K562 (cell line): ENCODE results near the gene CISD3. TPM values are rescaled to one million over a fixed set of nuclear protein-coding genes. Genes with fewer than 3 reads are reported as not detected.
A peak's percentile ranks its signal among the peaks of the same experiment; 100 is the strongest.

ENCODE experiments used
- BHLHE40 ChIP-seq: IDR thresholded peaks from 2 replicates; pipeline ENCODE4 v1.6.1; 2011; ENCODE audit warnings: low read length, improper control_type of control experiment
- BMI1 ChIP-seq: fragments of 150-350 bp; IDR thresholded peaks from 2 replicates; pipeline ENCODE4 v1.6.1; 2014; ENCODE audit warnings: low read length
- BRD4 ChIP-seq: fragments of 200-600 bp; sonication (generic); IDR thresholded peaks from 2 replicates; pipeline ENCODE4 v1.6.1; 2017; ENCODE audit warnings: inconsistent platforms
- BRD9 ChIP-seq: fragments of 450-650 bp; IDR thresholded peaks from 2 replicates; pipeline ENCODE4 v1.6.1; 2018; ENCODE audit warnings: low read depth; ENCODE audit not compliant: partially characterized antibody
- CBFA2T3 ChIP-seq: fragments of 450-650 bp; IDR thresholded peaks from 2 replicates; pipeline ENCODE4 v1.6.1; 2017
- CBX3 ChIP-seq, 2 experiments: IDR thresholded peaks; 1 replicate in 1 of 2; 2 replicates in 1 of 2; pipeline ENCODE4 v1.6.1; 2012; ENCODE audit warnings: inconsistent platforms in 2 of 2, low read length in 2 of 2, borderline replicate concordance in 1 of 2, control low read depth in 1 of 2
- CXXC5 ChIP-seq: fragments of 250-450 bp; sonication (Bioruptor Pico); IDR thresholded peaks from 2 replicates; pipeline ENCODE4 v1.8.0; 2022; ENCODE audit warnings: inconsistent platforms, mild to moderate bottlenecking, moderate library complexity
- GATA2 ChIP-seq: sonication (generic); formaldehyde crosslinking; IDR thresholded peaks from 2 replicates; pipeline ENCODE4 v1.4.0; 2020; ENCODE audit warnings: mild to moderate bottlenecking, missing genetic modification reagents
- HCFC1 ChIP-seq: IDR thresholded peaks from 2 replicates; pipeline ENCODE4 v1.6.1; 2012; ENCODE audit warnings: low read depth, low read length, improper control_type of control experiment
- HSF4 ChIP-seq: fragments of 250-450 bp; sonication (Bioruptor Pico); IDR thresholded peaks from 2 replicates; pipeline ENCODE4 v2.1.2; 2022; ENCODE audit warnings: mild to moderate bottlenecking, moderate library complexity, borderline replicate concordance
- JUNB ChIP-seq: fragments of 450-650 bp; formaldehyde crosslinking; conservative IDR thresholded peaks from 2 replicates; pipeline ENCODE4 v1.4.0; 2020; ENCODE audit warnings: mild to moderate bottlenecking
- KAT8 ChIP-seq: fragments of 450-650 bp; IDR thresholded peaks from 2 replicates; pipeline ENCODE4 v1.6.1; 2016; ENCODE audit warnings: low read depth, mild to moderate bottlenecking
- MNT ChIP-seq, 2 experiments: fragments of 450-650 bp; conservative IDR thresholded peaks; 2 replicates each; pipeline ENCODE4 v1.6.1; 2017; ENCODE audit warnings: mild to moderate bottlenecking in 2 of 2, moderate library complexity in 2 of 2
- MYNN ChIP-seq, 2 experiments: sonication (generic); formaldehyde crosslinking in 1 of 2; IDR thresholded peaks; 2 replicates each; pipeline versions ENCODE4 v1.5.0 to v1.6.1; 2016 to 2020; ENCODE audit warnings: antibody characterized with exemption in 1 of 2, missing genetic modification reagents in 1 of 2
- NCOA6 ChIP-seq: fragments of 450-650 bp; IDR thresholded peaks from 2 replicates; pipeline ENCODE4 v1.6.1; 2017; ENCODE audit warnings: mild to moderate bottlenecking
- SMARCA4 ChIP-seq: fragments of 450-650 bp; IDR thresholded peaks from 2 replicates; pipeline ENCODE4 v1.6.1; 2016
- TEAD4 ChIP-seq, 2 experiments: sonication (generic) in 1 of 2; formaldehyde crosslinking in 1 of 2; IDR thresholded peaks; 2 replicates each; pipeline versions ENCODE4 v1.6.1 to v1.8.0; 2012 to 2022; ENCODE audit warnings: borderline replicate concordance in 1 of 2, inconsistent platforms in 1 of 2, low read length in 1 of 2, mild to moderate bottlenecking in 1 of 2, missing genetic modification reagents in 1 of 2
- ZBED1 ChIP-seq: IDR thresholded peaks from 2 replicates; pipeline ENCODE4 v1.6.1; 2014
- ZNF121 ChIP-seq: sonication (generic); formaldehyde crosslinking; conservative IDR thresholded peaks from 2 replicates; pipeline ENCODE4 v1.8.0; 2022; ENCODE audit warnings: missing genetic modification reagents
- ZNF217 ChIP-seq: sonication (generic); formaldehyde crosslinking; IDR thresholded peaks from 2 replicates; pipeline ENCODE4 v1.8.0; 2022; ENCODE audit warnings: mild to moderate bottlenecking, missing genetic modification reagents
- ZNF277 ChIP-seq: fragments of 250-450 bp; sonication (Bioruptor Pico); IDR thresholded peaks from 2 replicates; pipeline ENCODE4 v1.8.0; 2022; ENCODE audit warnings: inconsistent platforms, mild to moderate bottlenecking, moderate library complexity, borderline replicate concordance
- ZNF3 ChIP-seq: fragments of 250-450 bp; sonication (Bioruptor Pico); IDR thresholded peaks from 2 replicates; pipeline ENCODE4 v1.5.0; 2021; ENCODE audit warnings: mild to moderate bottlenecking, moderate library complexity
- ZNF586 ChIP-seq: fragments of 450-650 bp; formaldehyde crosslinking; conservative IDR thresholded peaks from 2 replicates; pipeline ENCODE4 v1.4.0; 2020; ENCODE audit warnings: mild to moderate bottlenecking, moderate library complexity
- ZNF699 ChIP-seq: fragments of 250-450 bp; sonication (Bioruptor Pico); IDR thresholded peaks from 2 replicates; pipeline ENCODE4 v1.8.0; 2021; ENCODE audit warnings: mild to moderate bottlenecking, moderate library complexity; ENCODE audit not compliant: insufficient replicate concordance
- polyA plus RNA-seq, 8 experiments: library from polyadenylated mRNA; depleted of rRNA in 4 of 8; stranded (reverse) in 5 of 8; unstranded in 3 of 8; fragments of >200 nt; fragmentation: Nextera tagmentation in 2 of 8; fragmentation: Illumina TruSeq in 1 of 8; extraction: Ambion mirVana in 2 of 8; extraction: Trizol in 1 of 8; gene quantifications; 2 replicates each; pipeline versions ENCODE4 v1.2.1 to v1.2.3, GENCODE V29; 2011 to 2014; ENCODE audit warnings: inconsistent platforms in 1 of 8, missing spikeins in 1 of 8
- total RNA-seq, 7 experiments: library from RNA; depleted of rRNA in 6 of 7; stranded (reverse); fragments of >200 nt in 6 of 7; fragmentation: Illumina TruSeq in 2 of 7; extraction: Trizol in 2 of 7; gene quantifications; 2 replicates each; pipeline versions ENCODE4 v1.2.1 to v1.2.3, GENCODE V29; 2011 to 2021; ENCODE audit warnings: low replicate concordance in 1 of 7
- TF ChIP-seq, protein P1 (sequence below): fragments of 450-650 bp; IDR thresholded peaks from 2 replicates; pipeline ENCODE4 v1.6.1; 2014; ENCODE audit warnings: low read depth, mild to moderate bottlenecking, moderate library complexity, borderline replicate concordance
- TF ChIP-seq, protein P2 (sequence below): sonication (generic); formaldehyde crosslinking; IDR thresholded peaks from 2 replicates; pipeline ENCODE4 v1.9.0; 2022; ENCODE audit warnings: mild to moderate bottlenecking, missing genetic modification reagents

The CISD3 gene
- total and polyA plus RNA-seq, 9 of the 15 experiments (the other 6 are each of a cell fraction or from before 2014, with no cell fraction given) = 5.0 to 60.7 (median 15.7) TPM

GRCh38 chr17:38730526-38731379, 612 bp downstream of the CISD3 start (continued):
- TF ChIP-seq BMI1 = no peak
- TF ChIP-seq ZNF277 (CRISPR knock-in tag) = no peak
- TF ChIP-seq BHLHE40 = no peak
- TF ChIP-seq KAT8 = no peak
- TF ChIP-seq ZNF3 (CRISPR knock-in tag) = no peak
- no peak for TF ChIP-seq CBFA2T3
- TF ChIP-seq GATA2 (CRISPR knock-in tag) = no peak
- TF ChIP-seq, protein P1, sequence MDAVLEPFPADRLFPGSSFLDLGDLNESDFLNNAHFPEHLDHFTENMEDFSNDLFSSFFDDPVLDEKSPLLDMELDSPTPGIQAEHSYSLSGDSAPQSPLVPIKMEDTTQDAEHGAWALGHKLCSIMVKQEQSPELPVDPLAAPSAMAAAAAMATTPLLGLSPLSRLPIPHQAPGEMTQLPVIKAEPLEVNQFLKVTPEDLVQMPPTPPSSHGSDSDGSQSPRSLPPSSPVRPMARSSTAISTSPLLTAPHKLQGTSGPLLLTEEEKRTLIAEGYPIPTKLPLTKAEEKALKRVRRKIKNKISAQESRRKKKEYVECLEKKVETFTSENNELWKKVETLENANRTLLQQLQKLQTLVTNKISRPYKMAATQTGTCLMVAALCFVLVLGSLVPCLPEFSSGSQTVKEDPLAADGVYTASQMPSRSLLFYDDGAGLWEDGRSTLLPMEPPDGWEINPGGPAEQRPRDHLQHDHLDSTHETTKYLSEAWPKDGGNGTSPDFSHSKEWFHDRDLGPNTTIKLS = no peak
- no peak for TF ChIP-seq ZNF586 (CRISPR knock-in tag)
- TF ChIP-seq TEAD4 (IDR thresholded peaks at IDR 0.05; ENCODE audit: low read length) = peak; percentile 12; the same call in 1 of the 2 replicates
- no peak for TF ChIP-seq TEAD4 (CRISPR knock-in tag; IDR thresholded peaks at IDR 0.05; ENCODE audit: borderline replicate concordance)
- peak in 1 of 2 experiments; percentile 46; a peak in 1 of 4 replicates for TF ChIP-seq MNT (conservative IDR thresholded peaks at IDR 0.05)
- no peak for TF ChIP-seq NCOA6
- TF ChIP-seq, protein P2, sequence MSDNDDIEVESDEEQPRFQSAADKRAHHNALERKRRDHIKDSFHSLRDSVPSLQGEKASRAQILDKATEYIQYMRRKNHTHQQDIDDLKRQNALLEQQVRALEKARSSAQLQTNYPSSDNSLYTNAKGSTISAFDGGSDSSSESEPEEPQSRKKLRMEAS (CRISPR knock-in tag) = no peak
- no peak for TF ChIP-seq JUNB (CRISPR knock-in tag)
- TF ChIP-seq ZNF121 (CRISPR knock-in tag) = no peak
- TF ChIP-seq SMARCA4 = peak; percentile 33; the same call in 1 of the 2 replicates
- TF ChIP-seq BRD4 = no peak
- no peak for TF ChIP-seq BRD9
- 0 out of 2 replicates have a peak, but pooled peaks have one; percentile 46 for TF ChIP-seq MYNN (IDR thresholded peaks at IDR 0.05)
- no peak for TF ChIP-seq MYNN (CRISPR knock-in tag; IDR thresholded peaks at IDR 0.05)
- no peak for TF ChIP-seq HCFC1
- TF ChIP-seq ZBED1 = no peak
- TF ChIP-seq ZNF217 (CRISPR knock-in tag) = no peak
- no peak for TF ChIP-seq CXXC5 (CRISPR knock-in tag)
- no peak for TF ChIP-seq HSF4 (CRISPR knock-in tag)
- TF ChIP-seq ZNF699 (CRISPR knock-in tag) = no peak
- no peak for TF ChIP-seq CBX3 (IDR thresholded peaks at IDR 0.05; ENCODE audit: borderline replicate concordance in 1 of 2, low read length in 2 of 2)
